GM12878 (cell line): ENCODE results near the gene SOWAHB. TPM values are rescaled to one million over a fixed set of nuclear protein-coding genes. Genes with fewer than 3 reads are reported as not detected.

ENCODE experiments used
- ATAC-seq: fragments of 200-7000 bp; cut with Tn5 transposase; 3 replicates; pipeline ENCODE4 v1.9.1; 2020; ENCODE audit warnings: mild to moderate bottlenecking, moderate library complexity
- BruUV-seq: library from RNA; stranded (reverse); fragments of 400-500 nt; replicated peaks from 2 replicates; lab custom pipeline; 2021; lab: Mats Ljungman, UMichigan
- CTCF ChIA-PET: fragments of 300-600 bp; sonication (Branson Sonifier 250); formaldehyde crosslinking; extraction: SDS; loops from one replicate; lab custom pipeline; 2021; ENCODE audit warnings: inconsistent platforms; lab: Yijun Ruan, JAX
- POLR2A ChIA-PET: fragments of 350-600 bp; formaldehyde crosslinking; extraction: SDS; loops from one replicate; lab custom pipeline; 2021; ENCODE audit warnings: inconsistent platforms; lab: Charles Lee
- RAD21 ChIA-PET: fragments of 300-600 bp; sonication (Branson Sonifier 250); formaldehyde crosslinking; loops from one replicate; lab custom pipeline; 2023; ENCODE audit warnings: antibody characterized with exemption; ENCODE audit not compliant: unreplicated experiment; lab: Charles Lee
- SMC1A ChIA-PET: fragments of 300-600 bp; sonication (Branson Sonifier 250); formaldehyde crosslinking; loops from one replicate; lab custom pipeline; 2023; ENCODE audit not compliant: unreplicated experiment, uncharacterized antibody; lab: Charles Lee
- DNase-seq: peaks from one replicate; pipeline ENCODE4 v3.0.0-alpha.2; 2011; ENCODE audit warnings: low read depth, low spot score
- FAIRE-seq: peaks from 3 replicates; lab custom pipeline; 2011; peaks lifted over from hg19 to GRCh38; lab: Jason Lieb, UNC
- H2AFZ ChIP-seq: 2 replicates; pipeline ENCODE4 v1.6.0; 2011; ENCODE audit warnings: low read depth, low read length, control low read depth; ENCODE audit not compliant: control insufficient read depth
- H3K27ac ChIP-seq: 2 replicates; pipeline ENCODE4 v1.5.1; 2011; ENCODE audit warnings: control low read depth; ENCODE audit not compliant: control insufficient read depth, insufficient read depth
- H3K27me3 ChIP-seq, 2 experiments: replicated peaks in 1 of 2; 2 replicates each; pipeline versions ENCODE4 v1.6.0 to v1.6.1; 2011; ENCODE audit warnings: low read length in 1 of 2; ENCODE audit not compliant: control insufficient read depth in 2 of 2, insufficient read depth in 2 of 2
- H3K36me3 ChIP-seq, 2 experiments: 2 replicates each; pipeline ENCODE4 v1.5.1; 2011; ENCODE audit warnings: low read length in 1 of 2; ENCODE audit not compliant: control insufficient read depth in 2 of 2, insufficient read depth in 2 of 2
- H3K4me1 ChIP-seq: 2 replicates; pipeline ENCODE4 v1.6.1; 2011; ENCODE audit warnings: mild to moderate bottlenecking, low read length, moderate library complexity, mixed read lengths; ENCODE audit not compliant: control insufficient read depth, insufficient read depth
- H3K4me2 ChIP-seq: 2 replicates; pipeline ENCODE4 v1.6.0; 2011; ENCODE audit warnings: control low read depth; ENCODE audit not compliant: control insufficient read depth, insufficient read depth
- H3K4me3 ChIP-seq: fragments of 200-600 bp; sonication (generic); 2 replicates; pipeline ENCODE4 v1.5.1; 2016
- H3K79me2 ChIP-seq: 2 replicates; pipeline ENCODE4 v1.6.0; 2011; ENCODE audit warnings: low read length; ENCODE audit not compliant: control insufficient read depth, insufficient read depth
- H3K9ac ChIP-seq: 2 replicates; pipeline ENCODE4 v1.8.0; 2011; ENCODE audit warnings: low read length, control low read depth, mixed read lengths; ENCODE audit not compliant: control insufficient read depth, insufficient read depth
- H3K9me3 ChIP-seq: replicated peaks from 3 replicates; pipeline ENCODE4 v1.5.1; 2011; ENCODE audit warnings: mild to moderate bottlenecking, low read length; ENCODE audit not compliant: control insufficient read depth, insufficient read depth
- H4K20me1 ChIP-seq: 2 replicates; pipeline ENCODE4 v1.6.0; 2011; ENCODE audit not compliant: control insufficient read depth, insufficient read depth
- NR2C1 ChIP-seq: fragments of 450-650 bp; IDR thresholded peaks from 2 replicates; pipeline ENCODE4 v1.6.1; 2017; ENCODE audit warnings: antibody characterized with exemption, mild to moderate bottlenecking, moderate library complexity
- SUZ12 ChIP-seq: fragments of 200-600 bp; sonication (generic); IDR thresholded peaks from one replicate; pipeline ENCODE4 v1.6.1; 2018; ENCODE audit warnings: antibody characterized with exemption, mild to moderate bottlenecking; ENCODE audit not compliant: unreplicated experiment
- WGBS: methylation state at CpG from one replicate; pipeline ENCODE4 v1.1.6; 2016; ENCODE audit warnings: low lambda C conversion rate; ENCODE audit not compliant: insufficient replicate concordance, insufficient coverage; ENCODE audit errors: missing lambda C conversion rate; 5-methylcytosine and 5-hydroxymethylcytosine counted together
- in situ Hi-C: fragments of 300-500 bp; cut with MboI; formaldehyde crosslinking; loops from 9 replicates; pipeline ENCODE4 v1.14.3; 2018; ENCODE audit warnings: mixed read lengths
- intact Hi-C: fragments of 100-400 bp; cut with micrococcal nuclease; formaldehyde crosslinking; loops from one replicate; pipeline ENCODE4 v1.14.2; 2022; ENCODE audit not compliant: unreplicated experiment
- polyA plus RNA-seq, 11 experiments: library from polyadenylated mRNA; depleted of rRNA in 4 of 11; unstranded in 6 of 11; stranded (reverse) in 5 of 11; fragments of >200 nt; fragmentation: Nextera tagmentation in 4 of 11; fragmentation: Illumina TruSeq in 1 of 11; extraction: Ambion mirVana in 4 of 11; extraction: Trizol in 1 of 11; gene quantifications; 1 replicate in 1 of 11; 2 replicates in 10 of 11; pipeline versions ENCODE4 v1.2.1 to v1.2.3, GENCODE V29; 2011 to 2016; ENCODE audit warnings: inconsistent platforms in 2 of 11, missing spikeins in 2 of 11, low read depth in 1 of 11
- total RNA-seq, 4 experiments: library from RNA; depleted of rRNA in 3 of 4; stranded (reverse); fragments of >200 nt in 3 of 4; fragmentation: Illumina TruSeq in 1 of 4; extraction: Trizol in 1 of 4; gene quantifications; 2 replicates each; pipeline versions ENCODE4 v1.2.1 to v1.2.3, GENCODE V29; 2013 to 2021
- TF ChIP-seq, protein P1 (sequence below): fragments of 450-650 bp; formaldehyde crosslinking; IDR thresholded peaks from 2 replicates; pipeline ENCODE4 v1.4.0; 2020; ENCODE audit warnings: mild to moderate bottlenecking, moderate library complexity
- TF ChIP-seq, protein P2 (sequence below): fragments of 450-650 bp; IDR thresholded peaks from 2 replicates; pipeline ENCODE4 v1.6.1; 2018; ENCODE audit warnings: mild to moderate bottlenecking, low read depth, moderate library complexity; ENCODE audit not compliant: partially characterized antibody
- TF ChIP-seq, protein P3 (sequence below), 3 experiments: IDR thresholded peaks in 2 of 3; conservative IDR thresholded peaks in 1 of 3; 2 replicates each; pipeline ENCODE4 v1.5.1; 2011; ENCODE audit warnings: low read depth in 3 of 3, low read length in 3 of 3, mild to moderate bottlenecking in 3 of 3, control low read depth in 2 of 3, moderate library complexity in 2 of 3, inconsistent platforms in 1 of 3, mixed read lengths in 1 of 3; ENCODE audit not compliant: control insufficient read depth in 2 of 3, insufficient read depth in 1 of 3; ENCODE audit errors: extremely low read depth in 1 of 3

The SOWAHB gene
- total and polyA plus RNA-seq, 10 of the 15 experiments (the other 5 are each of a cell fraction or from before 2014, with no cell fraction given), result 0.01 to 0.13 (median 0.05) TPM; not detected in 4

DNA sequence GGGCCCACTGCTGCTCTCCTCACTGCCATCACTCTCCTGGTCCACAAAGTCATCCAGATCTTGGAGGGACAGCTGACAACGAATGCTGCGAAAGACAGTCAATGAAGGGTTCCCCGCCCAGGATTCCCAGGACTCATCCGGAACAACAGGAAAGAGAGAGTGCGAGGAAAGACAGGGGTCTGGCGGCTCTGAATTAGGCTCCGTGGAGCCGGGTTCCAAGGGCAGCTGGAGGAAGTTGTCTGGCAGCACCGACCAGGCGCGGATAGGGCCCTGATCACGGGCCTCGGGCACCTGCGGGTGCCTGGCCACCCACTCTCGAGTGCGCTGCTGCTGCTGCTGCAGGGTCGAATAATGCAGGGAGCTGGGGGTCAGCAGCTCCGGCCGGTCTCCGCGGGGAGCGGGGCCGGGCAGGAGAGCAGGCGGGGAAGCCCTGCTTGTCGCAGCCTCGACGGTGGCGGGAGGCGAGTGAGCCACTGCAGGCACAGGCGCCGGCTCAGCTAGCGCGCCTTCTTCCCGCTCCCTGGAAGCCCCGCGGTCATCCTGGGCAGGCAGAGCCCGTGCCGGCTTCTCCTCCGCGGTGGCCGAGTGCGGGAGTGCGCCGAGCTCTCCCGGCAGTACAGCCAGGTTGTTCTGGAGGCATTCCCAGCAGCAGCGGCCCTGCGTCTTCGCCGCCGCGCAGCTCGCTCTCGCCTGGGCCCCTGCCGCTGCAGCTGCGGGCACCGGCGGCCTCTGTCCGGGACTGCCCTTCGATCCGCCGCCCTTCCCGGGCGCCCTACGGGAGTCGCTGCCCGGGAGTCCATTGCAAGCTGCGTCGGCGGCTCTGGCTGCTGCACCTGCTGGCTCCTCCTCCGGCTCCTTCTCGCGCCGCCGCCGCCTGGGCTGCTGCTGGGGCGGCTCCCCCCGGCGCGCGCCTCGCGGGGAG lies 1.1 kb downstream of the SOWAHB start:
- CTCF ChIA-PET, result interaction anchor here (0.6 kb wide), 1 partner anchor 1640 kb away, joined by 4 read pairs; no protein-coding TSS in a partner anchor
- SMC1A ChIA-PET, result no interaction called here
- H3K4me2 ChIP-seq, result peak overlapping the region; percentile 92

DNA sequence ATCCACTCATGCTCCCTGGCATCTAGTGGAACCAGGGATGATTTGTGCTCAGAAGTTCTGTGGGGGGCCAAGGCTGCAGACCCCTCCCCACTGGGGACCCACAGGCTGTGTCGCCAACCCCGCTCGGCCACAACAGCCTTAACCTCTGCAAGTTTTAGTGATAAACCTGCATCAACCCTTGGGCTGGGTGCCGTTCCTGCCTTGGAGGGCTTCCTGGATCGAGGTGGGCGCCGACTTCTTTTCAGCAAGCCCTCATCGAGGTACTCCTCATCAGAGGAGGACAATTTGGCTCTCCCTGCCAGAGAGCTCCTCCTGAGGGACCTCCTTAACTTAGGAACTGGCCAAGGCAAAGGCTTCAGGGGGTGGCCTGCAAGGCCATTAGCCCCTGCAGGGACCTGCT lies 1.9 kb downstream of the SOWAHB start:
- intact Hi-C loops, result no loop called here
- TF ChIP-seq, protein P1, sequence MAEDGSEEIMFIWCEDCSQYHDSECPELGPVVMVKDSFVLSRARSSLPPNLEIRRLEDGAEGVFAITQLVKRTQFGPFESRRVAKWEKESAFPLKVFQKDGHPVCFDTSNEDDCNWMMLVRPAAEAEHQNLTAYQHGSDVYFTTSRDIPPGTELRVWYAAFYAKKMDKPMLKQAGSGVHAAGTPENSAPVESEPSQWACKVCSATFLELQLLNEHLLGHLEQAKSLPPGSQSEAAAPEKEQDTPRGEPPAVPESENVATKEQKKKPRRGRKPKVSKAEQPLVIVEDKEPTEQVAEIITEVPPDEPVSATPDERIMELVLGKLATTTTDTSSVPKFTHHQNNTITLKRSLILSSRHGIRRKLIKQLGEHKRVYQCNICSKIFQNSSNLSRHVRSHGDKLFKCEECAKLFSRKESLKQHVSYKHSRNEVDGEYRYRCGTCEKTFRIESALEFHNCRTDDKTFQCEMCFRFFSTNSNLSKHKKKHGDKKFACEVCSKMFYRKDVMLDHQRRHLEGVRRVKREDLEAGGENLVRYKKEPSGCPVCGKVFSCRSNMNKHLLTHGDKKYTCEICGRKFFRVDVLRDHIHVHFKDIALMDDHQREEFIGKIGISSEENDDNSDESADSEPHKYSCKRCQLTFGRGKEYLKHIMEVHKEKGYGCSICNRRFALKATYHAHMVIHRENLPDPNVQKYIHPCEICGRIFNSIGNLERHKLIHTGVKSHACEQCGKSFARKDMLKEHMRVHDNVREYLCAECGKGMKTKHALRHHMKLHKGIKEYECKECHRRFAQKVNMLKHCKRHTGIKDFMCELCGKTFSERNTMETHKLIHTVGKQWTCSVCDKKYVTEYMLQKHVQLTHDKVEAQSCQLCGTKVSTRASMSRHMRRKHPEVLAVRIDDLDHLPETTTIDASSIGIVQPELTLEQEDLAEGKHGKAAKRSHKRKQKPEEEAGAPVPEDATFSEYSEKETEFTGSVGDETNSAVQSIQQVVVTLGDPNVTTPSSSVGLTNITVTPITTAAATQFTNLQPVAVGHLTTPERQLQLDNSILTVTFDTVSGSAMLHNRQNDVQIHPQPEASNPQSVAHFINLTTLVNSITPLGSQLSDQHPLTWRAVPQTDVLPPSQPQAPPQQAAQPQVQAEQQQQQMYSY (CRISPR knock-in tag), result no peak
- TF ChIP-seq, protein P2, sequence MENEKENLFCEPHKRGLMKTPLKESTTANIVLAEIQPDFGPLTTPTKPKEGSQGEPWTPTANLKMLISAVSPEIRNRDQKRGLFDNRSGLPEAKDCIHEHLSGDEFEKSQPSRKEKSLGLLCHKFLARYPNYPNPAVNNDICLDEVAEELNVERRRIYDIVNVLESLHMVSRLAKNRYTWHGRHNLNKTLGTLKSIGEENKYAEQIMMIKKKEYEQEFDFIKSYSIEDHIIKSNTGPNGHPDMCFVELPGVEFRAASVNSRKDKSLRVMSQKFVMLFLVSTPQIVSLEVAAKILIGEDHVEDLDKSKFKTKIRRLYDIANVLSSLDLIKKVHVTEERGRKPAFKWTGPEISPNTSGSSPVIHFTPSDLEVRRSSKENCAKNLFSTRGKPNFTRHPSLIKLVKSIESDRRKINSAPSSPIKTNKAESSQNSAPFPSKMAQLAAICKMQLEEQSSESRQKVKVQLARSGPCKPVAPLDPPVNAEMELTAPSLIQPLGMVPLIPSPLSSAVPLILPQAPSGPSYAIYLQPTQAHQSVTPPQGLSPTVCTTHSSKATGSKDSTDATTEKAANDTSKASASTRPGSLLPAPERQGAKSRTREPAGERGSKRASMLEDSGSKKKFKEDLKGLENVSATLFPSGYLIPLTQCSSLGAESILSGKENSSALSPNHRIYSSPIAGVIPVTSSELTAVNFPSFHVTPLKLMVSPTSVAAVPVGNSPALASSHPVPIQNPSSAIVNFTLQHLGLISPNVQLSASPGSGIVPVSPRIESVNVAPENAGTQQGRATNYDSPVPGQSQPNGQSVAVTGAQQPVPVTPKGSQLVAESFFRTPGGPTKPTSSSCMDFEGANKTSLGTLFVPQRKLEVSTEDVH, result no peak
- TF ChIP-seq, protein P3, sequence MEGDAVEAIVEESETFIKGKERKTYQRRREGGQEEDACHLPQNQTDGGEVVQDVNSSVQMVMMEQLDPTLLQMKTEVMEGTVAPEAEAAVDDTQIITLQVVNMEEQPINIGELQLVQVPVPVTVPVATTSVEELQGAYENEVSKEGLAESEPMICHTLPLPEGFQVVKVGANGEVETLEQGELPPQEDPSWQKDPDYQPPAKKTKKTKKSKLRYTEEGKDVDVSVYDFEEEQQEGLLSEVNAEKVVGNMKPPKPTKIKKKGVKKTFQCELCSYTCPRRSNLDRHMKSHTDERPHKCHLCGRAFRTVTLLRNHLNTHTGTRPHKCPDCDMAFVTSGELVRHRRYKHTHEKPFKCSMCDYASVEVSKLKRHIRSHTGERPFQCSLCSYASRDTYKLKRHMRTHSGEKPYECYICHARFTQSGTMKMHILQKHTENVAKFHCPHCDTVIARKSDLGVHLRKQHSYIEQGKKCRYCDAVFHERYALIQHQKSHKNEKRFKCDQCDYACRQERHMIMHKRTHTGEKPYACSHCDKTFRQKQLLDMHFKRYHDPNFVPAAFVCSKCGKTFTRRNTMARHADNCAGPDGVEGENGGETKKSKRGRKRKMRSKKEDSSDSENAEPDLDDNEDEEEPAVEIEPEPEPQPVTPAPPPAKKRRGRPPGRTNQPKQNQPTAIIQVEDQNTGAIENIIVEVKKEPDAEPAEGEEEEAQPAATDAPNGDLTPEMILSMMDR (IDR thresholded peaks at IDR 0.05 in 2 of 3, conservative IDR thresholded peaks at IDR 0.05 in 1 of 3; ENCODE audit: control insufficient read depth in 2 of 3, extremely low read depth in 1 of 3, insufficient read depth in 1 of 3, low read depth in 3 of 3, low read length in 3 of 3), result 0 out of 6 replicates have a peak, but pooled peaks of 1 of the 3 experiments have one; percentile 1

More for the DNA sequence above, 1.1 kb downstream of the SOWAHB start:
- H3K9me3 ChIP-seq, result no peaks in the 10 kb centered on the region; the same call in 2 of the 3 replicates
- no TSS peak for BruUV-seq
- FAIRE-seq, result no peak
- intact Hi-C loops, result no loop called here
- H3K4me3 ChIP-seq, result peak overlapping the region; percentile 67
- POLR2A ChIA-PET, result no interaction called here
- peaks cover 11 to 12% of the 10 kb centered on the region in 2 experiments for H3K27me3 ChIP-seq
- no peaks in the 10 kb centered on the region for H4K20me1 ChIP-seq
- TF ChIP-seq SUZ12 (peak; percentile 90), NR2C1 (no peak)
- TF ChIP-seq, all 136 proteins: peak for 1
- Histone ChIP-seq H3K9ac (no peak overlapping the region; the same call in 1 of the 2 replicates), H3K27ac (no peak overlapping the region), H2AFZ (peak overlapping the region; percentile 59), H3K4me1 (no peaks in the 10 kb centered on the region), H3K79me2 (no peaks in the 10 kb centered on the region), H3K36me3 (no peaks in the 10 kb centered on the region)
- 20% methylated on average over 82 of the region's 82 CpGs for WGBS
- DNase-seq, result no peak
- RAD21 ChIA-PET, result no interaction called here
- in situ Hi-C loops, result no loop called here
- ATAC-seq, result peak; percentile 29

More for the DNA sequence above, 1.9 kb downstream of the SOWAHB start:
- Histone ChIP-seq H2AFZ (no peak overlapping the region), H3K36me3 (no peaks in the 10 kb centered on the region), H3K9ac (no peak overlapping the region), H3K27me3 (peaks cover 11 to 12% of the 10 kb centered on the region in 2 experiments), H3K9me3 (no peaks in the 10 kb centered on the region; the same call in 2 of the 3 replicates), H3K4me3 (no peak overlapping the region), H3K27ac (no peak overlapping the region), H3K79me2 (no peaks in the 10 kb centered on the region), H3K4me1 (no peaks in the 10 kb centered on the region), H4K20me1 (no peaks in the 10 kb centered on the region), H3K4me2 (no peak overlapping the region)
- ChIA-PET SMC1A (no interaction called here), CTCF (no interaction called here), RAD21 (no interaction called here), POLR2A (no interaction called here)
- in situ Hi-C loops, result no loop called here
- DNase-seq (no peak), FAIRE-seq (no peak), ATAC-seq (no peak)
- BruUV-seq, result no TSS peak
- WGBS, result 82% methylated on average over 8 of the region's 8 CpGs
